Kidney (tissue), 14 donors: ENCODE results near the gene SLC12A6. TPM values are rescaled to one million over a fixed set of nuclear protein-coding genes. Genes with fewer than 3 reads are reported as not detected.

Source experiments
- DNase-seq, 5 donors: peaks; one replicate each; pipeline ENCODE4 v3.0.0-alpha.2; 2013 to 2020
- FAIRE-seq: peaks from 2 replicates; lab custom pipeline; 2012; peaks lifted over from hg19 to GRCh38; lab: Jason Lieb, UNC
- H3K27ac ChIP-seq, 2 donors: one replicate each; pipeline ENCODE4 v1.7.0; 2013; ENCODE audit warnings: low read depth in 2 of 2, low read length in 2 of 2, inconsistent platforms in 1 of 2
- H3K27me3 ChIP-seq: one replicate; pipeline ENCODE4 v1.7.1; 2013; ENCODE audit warnings: low read length, inconsistent platforms; ENCODE audit not compliant: control insufficient read depth, insufficient read depth
- H3K36me3 ChIP-seq, 3 donors: one replicate each; pipeline versions ENCODE4 v1.7.0 to v1.7.1; 2013; ENCODE audit warnings: low read length in 3 of 3, control low read depth in 1 of 3, inconsistent platforms in 1 of 3; ENCODE audit not compliant: insufficient read depth in 3 of 3, control insufficient read depth in 2 of 3
- H3K4me1 ChIP-seq, 3 donors: one replicate each; pipeline versions ENCODE4 v1.7.0 to v1.7.1; 2013; ENCODE audit warnings: low read length in 3 of 3, inconsistent platforms in 1 of 3, low read depth in 1 of 3; ENCODE audit not compliant: control insufficient read depth in 2 of 3, insufficient read depth in 2 of 3
- H3K4me3 ChIP-seq, 3 donors: one replicate each; pipeline versions ENCODE4 v1.7.0 to v1.8.1; 2013; ENCODE audit warnings: low read length in 3 of 3, control low read depth in 1 of 3, inconsistent platforms in 1 of 3
- H3K9ac ChIP-seq, 3 donors: one replicate each; pipeline versions ENCODE4 v1.7.0 to v1.7.1; 2013; ENCODE audit warnings: low read length in 3 of 3, control low read depth in 1 of 3, inconsistent platforms in 1 of 3
- H3K9me3 ChIP-seq, 3 donors: one replicate each; pipeline versions ENCODE4 v1.7.0 to v1.7.1; 2013; ENCODE audit warnings: low read length in 3 of 3, control low read depth in 1 of 3, inconsistent platforms in 1 of 3; ENCODE audit not compliant: control insufficient read depth in 2 of 3, insufficient read depth in 1 of 3
- intact Hi-C: fragments of 100-400 bp; cut with DNase I; formaldehyde crosslinking; loops from one replicate; pipeline ENCODE4 v1.11.1; 2022
- polyA plus RNA-seq: library from polyadenylated mRNA; stranded (reverse); fragments of 350-450 nt; fragmentation: Illumina TruSeq; extraction: RNeasy Lipid Tissue Mini Kit (QIAGEN cat#74804); gene quantifications from one replicate; pipeline ENCODE4 v1.2.3, GENCODE V29; 2014; ENCODE audit warnings: low read depth, low replicate concordance; ENCODE audit not compliant: insufficient read depth
- total RNA-seq: library from RNA; stranded (reverse); fragmentation: NEBNext Ultra II Directional; extraction: Animal tissue kit (Norgen Biotek cat#: 25700); gene quantifications from one replicate; pipeline ENCODE4 v1.2.1, GENCODE V29; 2021
- TF ChIP-seq, protein P1 (sequence below): IDR thresholded peaks from 3 replicates; pipeline ENCODE4 v1.5.1; 2012; ENCODE audit warnings: mild to moderate bottlenecking, moderate library complexity, borderline replicate concordance; ENCODE audit not compliant: insufficient read depth; ENCODE audit errors: extremely low read depth
- donor health status: control.
- donor health status: control.
- donor health status: control.
- donor health status: control.
- donor health status: control.
- donor health status: DM: yes; HTN: yes; CAD: no.
- donor health status: Normal renal cell carcinoma (clear cell type).

SLC12A6 gene
- total and polyA plus RNA-seq, 2 donors from 2014 or later = 6.7 to 22.6 TPM

- no peak overlapping the region for H3K9ac ChIP-seq
- no peaks in the 10 kb centered on the region for H3K27me3 ChIP-seq
- TF ChIP-seq, protein P1, sequence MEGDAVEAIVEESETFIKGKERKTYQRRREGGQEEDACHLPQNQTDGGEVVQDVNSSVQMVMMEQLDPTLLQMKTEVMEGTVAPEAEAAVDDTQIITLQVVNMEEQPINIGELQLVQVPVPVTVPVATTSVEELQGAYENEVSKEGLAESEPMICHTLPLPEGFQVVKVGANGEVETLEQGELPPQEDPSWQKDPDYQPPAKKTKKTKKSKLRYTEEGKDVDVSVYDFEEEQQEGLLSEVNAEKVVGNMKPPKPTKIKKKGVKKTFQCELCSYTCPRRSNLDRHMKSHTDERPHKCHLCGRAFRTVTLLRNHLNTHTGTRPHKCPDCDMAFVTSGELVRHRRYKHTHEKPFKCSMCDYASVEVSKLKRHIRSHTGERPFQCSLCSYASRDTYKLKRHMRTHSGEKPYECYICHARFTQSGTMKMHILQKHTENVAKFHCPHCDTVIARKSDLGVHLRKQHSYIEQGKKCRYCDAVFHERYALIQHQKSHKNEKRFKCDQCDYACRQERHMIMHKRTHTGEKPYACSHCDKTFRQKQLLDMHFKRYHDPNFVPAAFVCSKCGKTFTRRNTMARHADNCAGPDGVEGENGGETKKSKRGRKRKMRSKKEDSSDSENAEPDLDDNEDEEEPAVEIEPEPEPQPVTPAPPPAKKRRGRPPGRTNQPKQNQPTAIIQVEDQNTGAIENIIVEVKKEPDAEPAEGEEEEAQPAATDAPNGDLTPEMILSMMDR = no peak
- intact Hi-C loops = no loop called here
- H3K27ac ChIP-seq = no peak overlapping the region
- no peak overlapping the region for H3K4me3 ChIP-seq
- no peaks in the 10 kb centered on the region for H3K36me3 ChIP-seq
- FAIRE-seq (no peak), DNase-seq (no peak)
- no peaks in the 10 kb centered on the region for H3K4me1 ChIP-seq
- H3K9me3 ChIP-seq = no peaks in the 10 kb centered on the region
These were observed 45.0 kb downstream of the SLC12A6 start for GRCh38 chr15:34292621-34293020.

DNA sequence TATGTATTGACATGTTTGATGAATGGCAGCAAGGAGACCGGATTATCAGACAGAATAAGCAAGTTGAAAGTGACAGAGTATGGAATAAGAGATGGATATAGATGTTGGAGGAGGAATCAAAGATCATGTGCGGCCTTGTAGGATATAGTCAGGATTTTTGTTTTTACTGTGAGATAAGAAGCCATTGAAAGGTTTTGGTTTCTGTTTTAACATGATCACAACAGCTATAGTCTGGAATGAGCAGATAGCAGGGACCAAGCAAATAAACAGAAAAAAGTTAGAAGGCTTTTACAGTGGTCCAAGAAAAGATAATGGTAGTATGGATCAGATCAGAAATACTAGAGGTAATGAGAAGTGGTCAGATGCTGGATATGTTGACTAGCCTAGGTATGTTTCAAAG, 52.6 kb downstream of the SLC12A6 start:
- H3K9me3 ChIP-seq = no peaks in the 10 kb centered on the region
- TF ChIP-seq, protein P1 = no peak
- H3K27ac ChIP-seq = no peak overlapping the region
- H3K4me1 ChIP-seq = no peaks in the 10 kb centered on the region
- DNase-seq (no peak), FAIRE-seq (no peak)
- no peaks in the 10 kb centered on the region for H3K36me3 ChIP-seq
- intact Hi-C loops = no loop called here
- no peak overlapping the region for H3K9ac ChIP-seq
- no peaks in the 10 kb centered on the region for H3K27me3 ChIP-seq
- no peak overlapping the region for H3K4me3 ChIP-seq

DNA sequence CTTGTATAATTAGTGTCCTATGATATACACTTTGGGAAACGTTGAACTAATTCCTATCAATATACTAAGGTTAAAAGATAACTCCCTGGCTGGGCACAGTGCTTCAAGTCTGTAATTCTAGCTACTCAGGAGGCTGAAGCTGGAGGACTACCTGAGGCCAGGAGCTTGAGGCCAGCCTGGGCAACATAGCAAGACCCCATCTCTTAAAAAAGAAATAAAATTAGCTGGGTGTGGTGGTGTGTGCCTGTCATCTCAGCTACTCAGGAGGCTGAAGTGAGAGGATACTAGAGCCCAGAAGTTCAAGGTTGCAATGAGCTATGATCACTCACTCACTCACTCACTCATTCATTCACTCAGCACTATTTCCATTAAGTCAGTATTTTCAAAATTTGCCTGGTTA, 55.2 kb downstream of the SLC12A6 start:
- H3K9me3 ChIP-seq = no peaks in the 10 kb centered on the region
- H3K9ac ChIP-seq = no peak overlapping the region
- no peaks in the 10 kb centered on the region for H3K27me3 ChIP-seq
- no peak overlapping the region for H3K4me3 ChIP-seq
- H3K36me3 ChIP-seq = no peaks in the 10 kb centered on the region
- no peaks in the 10 kb centered on the region for H3K4me1 ChIP-seq
- TF ChIP-seq, protein P1 = no peak
- H3K27ac ChIP-seq = no peak overlapping the region
- FAIRE-seq = no peak
- no peak for DNase-seq
- intact Hi-C loops = no loop called here

DNA sequence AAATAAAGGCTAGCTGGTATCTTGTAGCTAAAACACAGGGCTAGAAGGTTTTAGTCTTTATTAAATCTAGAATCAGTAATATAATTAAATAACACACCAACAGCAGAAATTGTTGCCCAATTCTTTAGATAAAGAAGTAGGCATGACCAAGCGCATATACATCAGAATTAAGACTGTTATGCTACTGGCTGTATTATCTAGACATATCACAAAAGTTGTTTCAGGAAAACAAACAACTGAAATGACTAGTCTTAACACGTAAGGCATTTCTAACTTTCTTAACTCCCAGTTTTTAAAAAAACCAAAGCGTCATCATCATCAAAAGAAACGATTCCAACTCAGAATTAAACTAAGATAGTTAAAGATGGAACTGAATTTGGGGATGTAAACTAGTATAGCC, 57.4 kb downstream of the SLC12A6 start:
- no peak overlapping the region for H3K27ac ChIP-seq
- intact Hi-C loops = no loop called here
- H3K4me3 ChIP-seq = no peak overlapping the region
- H3K27me3 ChIP-seq = no peaks in the 10 kb centered on the region
- no peaks in the 10 kb centered on the region for H3K36me3 ChIP-seq
- H3K9ac ChIP-seq = no peak overlapping the region
- DNase-seq (no peak), FAIRE-seq (no peak)
- H3K9me3 ChIP-seq = no peaks in the 10 kb centered on the region
- H3K4me1 ChIP-seq = no peaks in the 10 kb centered on the region
- TF ChIP-seq, protein P1 = no peak
